HepG2 (cell line): ENCODE data around the gene SESN2. TPM values are rescaled to one million over a fixed set of nuclear protein-coding genes. Genes with fewer than 3 reads are reported as not detected.

Experiments
- ARID2 ChIP-seq: sonication (generic); formaldehyde crosslinking; IDR thresholded peaks from 2 replicates; pipeline ENCODE4 v1.8.1; 2022; ENCODE audit warnings: mild to moderate bottlenecking, missing genetic modification reagents, borderline replicate concordance
- ARNTL ChIP-seq: sonication (generic); formaldehyde crosslinking; IDR thresholded peaks from 2 replicates; pipeline ENCODE4 v1.4.0; 2020; ENCODE audit warnings: mild to moderate bottlenecking, missing genetic modification reagents
- CHCHD3 ChIP-seq: sonication (generic); formaldehyde crosslinking; IDR thresholded peaks from 2 replicates; pipeline ENCODE4 v1.8.0; 2022; ENCODE audit warnings: mild to moderate bottlenecking, missing genetic modification reagents, moderate library complexity
- CREBL2 ChIP-seq: sonication (generic); formaldehyde crosslinking; IDR thresholded peaks from 2 replicates; pipeline ENCODE4 v1.8.1; 2023; ENCODE audit warnings: missing genetic modification reagents, mild to moderate bottlenecking, borderline replicate concordance
- EED ChIP-seq: sonication (generic); formaldehyde crosslinking; IDR thresholded peaks from 2 replicates; pipeline ENCODE4 v1.5.0; 2020; ENCODE audit warnings: mild to moderate bottlenecking, missing genetic modification reagents
- EHMT2 ChIP-seq: fragments of 200-600 bp; sonication (generic); IDR thresholded peaks from 2 replicates; pipeline ENCODE4 v1.7.0; 2017; ENCODE audit warnings: antibody characterized with exemption, low read depth, low read length, borderline replicate concordance
- HCFC1 ChIP-seq: fragments of 150-350 bp; IDR thresholded peaks from 2 replicates; pipeline ENCODE4 v1.6.1; 2014; ENCODE audit warnings: low read depth, low read length
- HDAC2 ChIP-seq: sonication (generic); formaldehyde crosslinking; IDR thresholded peaks from 2 replicates; pipeline ENCODE4 v1.4.0; 2020; ENCODE audit warnings: missing genetic modification reagents
- HNF4A ChIP-seq: sonication (generic); formaldehyde crosslinking; IDR thresholded peaks from 2 replicates; pipeline ENCODE4 v1.4.0; 2020; ENCODE audit warnings: missing genetic modification reagents
- IRX3 ChIP-seq: sonication (generic); formaldehyde crosslinking; IDR thresholded peaks from 2 replicates; pipeline ENCODE4 v1.8.1; 2023; ENCODE audit warnings: mild to moderate bottlenecking, low read depth, missing genetic modification reagents, borderline replicate concordance
- KLF11 ChIP-seq: IDR thresholded peaks from 2 replicates; pipeline ENCODE4 v1.6.1; 2016; ENCODE audit warnings: missing compliant biosample characterization
- MBNL3 ChIP-seq: fragments of 250-450 bp; sonication (Bioruptor Pico); conservative IDR thresholded peaks from 2 replicates; pipeline ENCODE4 v1.8.0; 2022; ENCODE audit warnings: mild to moderate bottlenecking, inconsistent platforms
- MEIS2 ChIP-seq: sonication (generic); formaldehyde crosslinking; IDR thresholded peaks from 2 replicates; pipeline ENCODE4 v1.9.0; 2021; ENCODE audit warnings: mild to moderate bottlenecking, missing genetic modification reagents
- NFKBIZ ChIP-seq: IDR thresholded peaks from 2 replicates; pipeline ENCODE4 v1.6.1; 2018; ENCODE audit warnings: missing genetic modification reagents, missing compliant biosample characterization
- NFRKB ChIP-seq: fragments of 450-650 bp; IDR thresholded peaks from 2 replicates; pipeline ENCODE4 v1.6.1; 2017
- RBM39 ChIP-seq: fragments of 200-400 bp; formaldehyde crosslinking; IDR thresholded peaks from one replicate; pipeline ENCODE4 v1.6.1; 2018; ENCODE audit warnings: antibody characterized with exemption, mild to moderate bottlenecking, low read depth, low read length; ENCODE audit not compliant: poor library complexity, severe bottlenecking
- SMARCC2 ChIP-seq: fragments of 450-650 bp; IDR thresholded peaks from 2 replicates; pipeline ENCODE4 v1.6.1; 2017; ENCODE audit warnings: antibody characterized with exemption, mild to moderate bottlenecking
- SNAPC5 ChIP-seq: sonication (generic); formaldehyde crosslinking; IDR thresholded peaks from 2 replicates; pipeline ENCODE4 v1.8.1; 2023; ENCODE audit warnings: mild to moderate bottlenecking, missing genetic modification reagents, borderline replicate concordance
- SOX6 ChIP-seq, 2 experiments: fragments of 450-650 bp in 1 of 2; sonication (generic) in 1 of 2; formaldehyde crosslinking in 1 of 2; IDR thresholded peaks; 2 replicates each; pipeline versions ENCODE4 v1.4.0 to v1.6.1; 2017 to 2020; ENCODE audit warnings: antibody characterized with exemption in 1 of 2, mild to moderate bottlenecking in 1 of 2, missing genetic modification reagents in 1 of 2
- THAP9 ChIP-seq: sonication (generic); formaldehyde crosslinking; IDR thresholded peaks from 2 replicates; pipeline ENCODE4; 2020; ENCODE audit warnings: missing genetic modification reagents, mild to moderate bottlenecking, borderline replicate concordance
- ZBTB33 ChIP-seq: sonication (generic); formaldehyde crosslinking; IDR thresholded peaks from 2 replicates; pipeline ENCODE4 v1.4.0; 2020; ENCODE audit warnings: missing genetic modification reagents
- ZBTB43 ChIP-seq: sonication (generic); formaldehyde crosslinking; conservative IDR thresholded peaks from 2 replicates; pipeline ENCODE4 v1.4.0; 2020; ENCODE audit warnings: missing genetic modification reagents
- ZNF20 ChIP-seq: sonication (generic); formaldehyde crosslinking; IDR thresholded peaks from 2 replicates; pipeline ENCODE4 v1.4.0; 2020; ENCODE audit warnings: mild to moderate bottlenecking, moderate library complexity, missing genetic modification reagents
- ZNF441 ChIP-seq: sonication (generic); formaldehyde crosslinking; IDR thresholded peaks from 2 replicates; pipeline ENCODE4 v1.7.0; 2021; ENCODE audit warnings: missing genetic modification reagents, borderline replicate concordance
- ZNF761 ChIP-seq: sonication (generic); formaldehyde crosslinking; conservative IDR thresholded peaks from 2 replicates; pipeline ENCODE4 v1.4.0; 2020; ENCODE audit warnings: mild to moderate bottlenecking, missing genetic modification reagents
- ZNF777 ChIP-seq: sonication (generic); formaldehyde crosslinking; IDR thresholded peaks from 2 replicates; pipeline ENCODE4 v1.4.0; 2020; ENCODE audit warnings: missing genetic modification reagents
- ZNF83 ChIP-seq: sonication (generic); formaldehyde crosslinking; IDR thresholded peaks from 2 replicates; pipeline ENCODE4 v1.4.0; 2020; ENCODE audit warnings: missing genetic modification reagents, mild to moderate bottlenecking, borderline replicate concordance
- polyA plus RNA-seq, 8 experiments: library from polyadenylated mRNA; depleted of rRNA in 3 of 8; stranded (reverse) in 7 of 8; unstranded in 1 of 8; fragments of >200 nt; fragmentation: Illumina TruSeq in 4 of 8; extraction: Trizol in 4 of 8; gene quantifications; 2 replicates each; pipeline versions ENCODE4 v1.2.1 to v1.2.3, GENCODE V29; 2011 to 2016; ENCODE audit warnings: low read depth in 4 of 8, missing spikeins in 1 of 8, mixed read lengths in 1 of 8; ENCODE audit not compliant: insufficient read depth in 1 of 8
- total RNA-seq, 5 experiments: library from RNA; depleted of rRNA; stranded (reverse); fragments of >200 nt; fragmentation: Illumina TruSeq; extraction: Trizol; gene quantifications; 2 replicates each; pipeline ENCODE4 v1.2.3, GENCODE V29; 2016; ENCODE audit warnings: low read depth in 1 of 5

Gene SESN2
- total and polyA plus RNA-seq, 2 of the 13 experiments (the other 11 are each of a cell fraction or from before 2014, with no cell fraction given): 13.2 to 19.1 TPM

- TF ChIP-seq THAP9 (CRISPR knock-in tag) (no peak), RBM39 (no peak), HNF4A (CRISPR knock-in tag) (peak; percentile 89), HCFC1 (no peak), NFRKB (no peak), CREBL2 (CRISPR knock-in tag) (no peak), KLF11 (CRISPR knock-in tag) (no peak), CHCHD3 (CRISPR knock-in tag) (no peak), HDAC2 (CRISPR knock-in tag) (0 out of 2 replicates have a peak, but pooled peaks have one; percentile 17), NFKBIZ (CRISPR knock-in tag) (no peak), EED (CRISPR knock-in tag) (no peak), ZNF761 (CRISPR knock-in tag) (no peak), ZBTB43 (CRISPR knock-in tag) (no peak), ZNF441 (CRISPR knock-in tag) (peak; percentile 23; the same call in 1 of the 2 replicates), ZNF83 (no peak), IRX3 (CRISPR knock-in tag) (no peak), ARNTL (CRISPR knock-in tag) (no peak), ZNF20 (CRISPR knock-in tag) (no peak), ZNF777 (no peak), SMARCC2 (no peak), MBNL3 (CRISPR knock-in tag) (no peak), ARID2 (CRISPR knock-in tag) (no peak), SNAPC5 (no peak), ZBTB33 (CRISPR knock-in tag) (no peak), EHMT2 (no peak), SOX6 (IDR thresholded peaks at IDR 0.05) (no peak), SOX6 (CRISPR knock-in tag; IDR thresholded peaks at IDR 0.05) (peak; percentile 53), MEIS2 (CRISPR knock-in tag) (0 out of 2 replicates have a peak, but pooled peaks have one; percentile 19)
Measured at GRCh38 chr1:28290851-28291250, 31.5 kb downstream of the SESN2 start (continued).
